HL-60 (cell line): ENCODE measurements around the gene MBNL1.

ENCODE experiments used
- DNase-seq, 2 experiments: peaks; one replicate each; pipeline ENCODE4 v3.0.0-alpha.2; 2010 to 2020; ENCODE audit warnings: low read depth in 1 of 2, low spot score in 1 of 2
- H3K27ac ChIP-seq: fragments of 250-450 bp; sonication (Bioruptor Pico); replicated peaks from 2 replicates; pipeline ENCODE4 v1.5.1; 2020; ENCODE audit warnings: mild to moderate bottlenecking, moderate library complexity
- H3K27me3 ChIP-seq: fragments of 250-450 bp; sonication (Bioruptor Pico); 2 replicates; pipeline ENCODE4 v1.5.1; 2021; ENCODE audit warnings: mild to moderate bottlenecking, moderate library complexity; ENCODE audit not compliant: insufficient read depth, poor library complexity, severe bottlenecking
- H3K4me3 ChIP-seq: replicated peaks from 2 replicates; pipeline ENCODE4 v1.5.1; 2011; ENCODE audit warnings: mild to moderate bottlenecking, control low read depth, low read length; ENCODE audit not compliant: insufficient read depth
- GABPA ChIP-seq: IDR thresholded peaks from 2 replicates; pipeline ENCODE4 v1.6.1; 2012; ENCODE audit warnings: low read depth
- POLR2AphosphoS5 ChIP-seq: IDR thresholded peaks from 2 replicates; pipeline ENCODE4 v1.6.1; 2012; ENCODE audit warnings: low read depth
- SPI1 ChIP-seq: IDR thresholded peaks from 2 replicates; pipeline ENCODE4 v1.6.1; 2012; ENCODE audit warnings: low read depth, mild to moderate bottlenecking, borderline replicate concordance
- TF ChIP-seq, protein P1 (sequence below): IDR thresholded peaks from one replicate; pipeline ENCODE4 v1.5.1; 2011; ENCODE audit warnings: low read length, control low read depth, inconsistent platforms; ENCODE audit not compliant: insufficient read depth
- TF ChIP-seq, protein P2 (sequence below): IDR thresholded peaks from 2 replicates; pipeline ENCODE4 v1.6.1; 2012; ENCODE audit warnings: low read depth; ENCODE audit not compliant: insufficient replicate concordance

Gene MBNL1

DNA sequence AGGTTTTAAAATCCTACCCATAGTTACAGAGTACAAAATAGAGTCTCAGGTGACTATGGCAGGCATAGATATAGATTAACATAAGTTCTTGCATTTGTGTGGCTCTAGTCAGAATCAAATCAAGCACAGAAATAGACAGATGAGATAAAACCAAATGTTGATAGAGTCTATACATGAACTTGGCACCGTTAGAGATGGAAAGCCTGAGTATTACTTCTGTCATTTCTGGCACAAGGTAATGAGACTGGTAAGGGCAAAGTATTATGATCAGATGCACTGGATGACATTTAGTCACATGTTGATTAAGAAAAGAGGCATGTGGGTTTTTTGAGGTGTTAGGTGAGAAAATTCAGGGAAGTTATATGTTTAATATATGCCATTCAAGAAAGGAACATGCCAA, 219.7 kb downstream of the MBNL1 start:
- DNase-seq: no peak
- TF ChIP-seq, protein P1, sequence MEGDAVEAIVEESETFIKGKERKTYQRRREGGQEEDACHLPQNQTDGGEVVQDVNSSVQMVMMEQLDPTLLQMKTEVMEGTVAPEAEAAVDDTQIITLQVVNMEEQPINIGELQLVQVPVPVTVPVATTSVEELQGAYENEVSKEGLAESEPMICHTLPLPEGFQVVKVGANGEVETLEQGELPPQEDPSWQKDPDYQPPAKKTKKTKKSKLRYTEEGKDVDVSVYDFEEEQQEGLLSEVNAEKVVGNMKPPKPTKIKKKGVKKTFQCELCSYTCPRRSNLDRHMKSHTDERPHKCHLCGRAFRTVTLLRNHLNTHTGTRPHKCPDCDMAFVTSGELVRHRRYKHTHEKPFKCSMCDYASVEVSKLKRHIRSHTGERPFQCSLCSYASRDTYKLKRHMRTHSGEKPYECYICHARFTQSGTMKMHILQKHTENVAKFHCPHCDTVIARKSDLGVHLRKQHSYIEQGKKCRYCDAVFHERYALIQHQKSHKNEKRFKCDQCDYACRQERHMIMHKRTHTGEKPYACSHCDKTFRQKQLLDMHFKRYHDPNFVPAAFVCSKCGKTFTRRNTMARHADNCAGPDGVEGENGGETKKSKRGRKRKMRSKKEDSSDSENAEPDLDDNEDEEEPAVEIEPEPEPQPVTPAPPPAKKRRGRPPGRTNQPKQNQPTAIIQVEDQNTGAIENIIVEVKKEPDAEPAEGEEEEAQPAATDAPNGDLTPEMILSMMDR: no peak
- TF ChIP-seq, protein P2, sequence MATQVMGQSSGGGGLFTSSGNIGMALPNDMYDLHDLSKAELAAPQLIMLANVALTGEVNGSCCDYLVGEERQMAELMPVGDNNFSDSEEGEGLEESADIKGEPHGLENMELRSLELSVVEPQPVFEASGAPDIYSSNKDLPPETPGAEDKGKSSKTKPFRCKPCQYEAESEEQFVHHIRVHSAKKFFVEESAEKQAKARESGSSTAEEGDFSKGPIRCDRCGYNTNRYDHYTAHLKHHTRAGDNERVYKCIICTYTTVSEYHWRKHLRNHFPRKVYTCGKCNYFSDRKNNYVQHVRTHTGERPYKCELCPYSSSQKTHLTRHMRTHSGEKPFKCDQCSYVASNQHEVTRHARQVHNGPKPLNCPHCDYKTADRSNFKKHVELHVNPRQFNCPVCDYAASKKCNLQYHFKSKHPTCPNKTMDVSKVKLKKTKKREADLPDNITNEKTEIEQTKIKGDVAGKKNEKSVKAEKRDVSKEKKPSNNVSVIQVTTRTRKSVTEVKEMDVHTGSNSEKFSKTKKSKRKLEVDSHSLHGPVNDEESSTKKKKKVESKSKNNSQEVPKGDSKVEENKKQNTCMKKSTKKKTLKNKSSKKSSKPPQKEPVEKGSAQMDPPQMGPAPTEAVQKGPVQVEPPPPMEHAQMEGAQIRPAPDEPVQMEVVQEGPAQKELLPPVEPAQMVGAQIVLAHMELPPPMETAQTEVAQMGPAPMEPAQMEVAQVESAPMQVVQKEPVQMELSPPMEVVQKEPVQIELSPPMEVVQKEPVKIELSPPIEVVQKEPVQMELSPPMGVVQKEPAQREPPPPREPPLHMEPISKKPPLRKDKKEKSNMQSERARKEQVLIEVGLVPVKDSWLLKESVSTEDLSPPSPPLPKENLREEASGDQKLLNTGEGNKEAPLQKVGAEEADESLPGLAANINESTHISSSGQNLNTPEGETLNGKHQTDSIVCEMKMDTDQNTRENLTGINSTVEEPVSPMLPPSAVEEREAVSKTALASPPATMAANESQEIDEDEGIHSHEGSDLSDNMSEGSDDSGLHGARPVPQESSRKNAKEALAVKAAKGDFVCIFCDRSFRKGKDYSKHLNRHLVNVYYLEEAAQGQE: no peak
- TF ChIP-seq POLR2AphosphoS5: no peak
- no peak for TF ChIP-seq SPI1
- no peak overlapping the region for H3K4me3 ChIP-seq
- H3K27me3 ChIP-seq: no peaks in the 10 kb centered on the region
- no peak overlapping the region for H3K27ac ChIP-seq

DNA sequence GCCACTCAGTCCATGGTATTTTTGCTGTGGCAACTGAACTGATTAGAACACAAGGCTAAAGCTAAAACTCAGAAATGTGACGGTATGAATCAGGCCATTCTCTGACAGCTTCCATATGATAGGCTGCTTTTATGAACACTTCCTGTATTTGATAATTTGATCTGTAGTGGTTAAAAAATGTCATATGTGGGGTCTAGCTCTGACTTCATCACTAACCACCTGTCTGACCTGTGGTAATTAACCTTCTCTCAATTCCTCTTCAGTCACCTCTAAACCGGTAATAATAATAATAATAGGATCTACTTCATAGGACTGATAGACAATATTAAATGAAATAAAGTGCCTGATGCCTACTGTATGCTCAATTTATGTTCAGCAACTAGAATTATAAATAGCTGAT, 223.2 kb downstream of the MBNL1 start:
- DNase-seq: no peak
- H3K4me3 ChIP-seq: no peak overlapping the region
- H3K27me3 ChIP-seq: no peaks in the 10 kb centered on the region
- TF ChIP-seq SPI1: no peak
- no peak for TF ChIP-seq GABPA
- TF ChIP-seq, protein P2: no peak
- no peak for TF ChIP-seq POLR2AphosphoS5
- TF ChIP-seq, protein P1: no peak
- no peak overlapping the region for H3K27ac ChIP-seq

DNA sequence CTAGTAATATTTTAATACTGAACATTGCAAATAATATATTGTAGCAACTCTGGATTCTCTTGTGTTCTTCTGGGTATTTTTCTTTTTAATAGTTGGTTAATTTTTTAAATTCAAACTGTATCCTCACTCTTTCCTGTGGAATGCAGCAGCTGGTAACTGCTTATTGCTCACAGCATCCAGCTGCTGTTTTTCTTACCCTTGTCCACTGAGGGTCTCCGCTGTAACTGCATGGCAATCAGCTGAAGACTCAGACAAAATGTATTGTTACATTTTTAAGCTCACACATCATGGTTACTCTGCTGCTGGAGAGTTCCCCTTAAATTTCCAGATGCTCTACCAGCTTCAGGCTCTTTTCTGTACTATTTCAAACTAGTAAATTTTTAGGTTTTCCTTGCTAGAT, 227.6 kb downstream of the MBNL1 start:
- Histone ChIP-seq H3K27ac (no peak overlapping the region), H3K4me3 (no peak overlapping the region), H3K27me3 (no peaks in the 10 kb centered on the region)
- DNase-seq: no peak
- TF ChIP-seq, protein P2: no peak
- TF ChIP-seq POLR2AphosphoS5: no peak
- TF ChIP-seq SPI1: no peak
- TF ChIP-seq GABPA: no peak
- TF ChIP-seq, protein P1: no peak
